Stimulated activated naive CD4-positive, alpha-beta T cell treated with Interleukin-2 at 50 U/mL for 16 hours (primary cell): ENCODE data around the gene FOXI2.

Experiments
- DNase-seq: peaks from one replicate; lab custom pipeline; 2025; lab: John Stamatoyannopoulos, UW

Gene FOXI2

DNA sequence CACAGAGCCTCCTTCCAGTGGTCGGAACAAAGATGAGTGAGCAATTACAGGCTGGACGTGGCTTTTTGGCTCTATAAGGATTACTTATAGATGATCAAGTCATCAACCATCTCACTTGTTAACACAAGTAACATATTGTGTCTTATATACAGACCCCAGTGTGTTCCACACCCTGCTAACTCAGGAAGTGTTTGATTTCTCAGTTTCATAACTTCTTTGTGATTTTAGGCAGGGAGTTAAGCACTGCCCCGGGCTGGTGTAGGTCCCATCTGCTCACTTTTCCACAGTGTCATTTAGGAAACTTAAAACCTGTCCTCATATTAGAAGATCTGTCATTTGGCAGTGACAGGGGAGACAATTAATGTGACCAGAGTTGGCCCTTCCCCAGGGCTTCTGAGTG, 6.2 kb downstream of the FOXI2 start:
- no peak for DNase-seq

DNA sequence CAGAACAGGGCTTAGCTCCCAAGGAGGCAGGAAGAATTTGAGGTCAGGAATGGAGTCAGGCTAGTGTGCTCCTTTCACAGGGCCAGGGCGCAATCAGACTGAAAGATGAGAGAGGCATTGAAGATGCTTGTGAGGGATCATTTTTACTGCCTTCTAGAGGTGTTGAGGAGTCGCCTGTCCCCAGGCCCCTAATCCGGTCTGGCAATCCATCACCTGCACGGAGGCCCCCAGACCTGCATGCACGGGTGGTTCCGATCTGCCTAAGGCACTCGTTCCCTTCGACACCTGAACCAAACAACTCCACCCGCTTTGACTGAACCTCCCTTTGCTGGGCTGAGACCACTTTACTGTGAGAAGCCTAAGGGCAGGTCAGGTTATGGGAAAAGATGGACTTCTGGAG, 8.0 kb downstream of the FOXI2 start:
- no peak for DNase-seq

GRCh38 chr10:127745861-127746260, 8.9 kb downstream of the FOXI2 start:
- DNase-seq: no peak

DNA sequence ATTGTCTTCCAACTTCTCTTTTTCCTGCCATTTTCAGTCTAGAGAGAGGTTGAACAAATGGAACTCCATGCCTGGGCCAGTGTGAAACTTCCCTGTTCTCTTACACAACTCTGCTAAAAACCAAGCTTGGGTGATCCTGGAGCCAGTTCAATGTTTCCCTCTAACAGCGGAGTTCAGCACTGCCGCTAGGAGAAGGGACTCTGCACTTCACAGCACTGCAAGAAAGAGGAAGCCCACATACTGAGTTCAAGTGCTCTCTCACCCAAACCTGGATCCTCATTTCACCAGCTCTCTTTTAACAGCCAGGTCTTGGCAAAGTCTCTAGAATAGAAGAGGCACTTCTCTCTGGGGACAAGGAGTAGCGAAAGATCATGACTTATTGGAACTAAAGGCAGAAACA, 18.8 kb downstream of the FOXI2 start:
- no peak for DNase-seq

- DNase-seq: no peak
These were observed 19.3 kb downstream of the FOXI2 start for GRCh38 chr10:127756264-127756663.

- DNase-seq: no peak
These were observed 20.0 kb downstream of the FOXI2 start for GRCh38 chr10:127757033-127757432.

- no peak for DNase-seq
These were observed 22.3 kb downstream of the FOXI2 start for GRCh38 chr10:127759276-127759675.

DNA sequence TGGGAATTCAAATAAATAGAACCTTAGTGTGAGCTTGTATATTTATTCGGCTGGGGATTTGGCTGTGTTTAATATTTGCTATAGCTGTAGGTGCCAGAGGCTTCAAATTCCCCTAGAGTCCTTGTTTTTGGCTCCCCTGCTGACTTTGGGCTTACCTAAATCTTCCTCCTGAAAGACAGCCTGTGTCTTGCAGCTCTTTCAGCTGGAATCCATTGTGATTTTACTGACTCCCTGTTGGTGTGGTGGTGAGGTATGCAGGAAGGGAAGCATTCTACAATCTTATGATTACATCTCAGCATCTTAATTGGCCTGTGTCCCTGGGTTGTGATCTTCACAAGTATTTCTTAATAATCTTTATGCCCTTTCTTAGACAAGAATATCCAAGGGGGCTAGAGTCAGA, 25.9 kb downstream of the FOXI2 start:
- DNase-seq: no peak

- no peak for DNase-seq
These were observed 38.0 kb downstream of the FOXI2 start for GRCh38 chr10:127774766-127775559.

GRCh38 chr10:127776816-127777215, 39.8 kb downstream of the FOXI2 start:
- DNase-seq: no peak

DNA sequence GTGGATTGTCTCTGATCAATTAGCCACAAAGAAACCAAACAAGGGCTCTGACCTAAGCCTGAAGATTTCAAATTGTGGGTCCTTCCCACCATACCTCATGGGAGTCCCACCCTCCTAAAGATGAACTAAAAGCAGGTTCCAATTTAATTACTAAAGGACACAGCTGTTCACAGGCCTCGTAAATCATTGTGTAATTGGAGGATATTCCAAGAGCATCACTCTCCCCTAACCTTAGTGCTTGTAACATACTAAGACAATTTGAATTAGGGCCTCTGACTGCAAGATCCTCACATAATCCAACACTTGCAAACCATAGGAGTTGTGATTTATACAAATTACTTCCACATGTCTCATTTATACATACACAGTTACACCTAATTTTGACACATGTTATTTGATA, 44.4 kb downstream of the FOXI2 start:
- DNase-seq: no peak

DNA sequence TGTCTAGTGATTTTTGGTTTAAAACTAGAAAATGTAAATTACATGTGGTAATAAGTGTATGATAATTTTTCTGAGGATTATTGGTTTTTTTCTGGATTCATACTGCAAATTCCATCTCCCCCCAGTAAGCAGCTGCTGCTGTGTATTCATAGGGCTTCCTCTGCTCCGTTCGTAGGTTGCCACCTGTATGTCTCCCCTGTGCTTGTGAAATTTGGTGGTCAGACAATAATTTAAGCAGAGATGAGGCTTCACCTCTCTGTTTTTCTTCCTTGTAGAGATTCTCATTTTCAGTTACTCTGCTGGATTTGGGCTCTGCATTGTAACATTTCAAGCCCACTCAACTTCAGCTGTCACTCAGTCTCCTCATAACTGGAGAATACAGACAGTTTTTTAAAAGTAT, 50.9 kb downstream of the FOXI2 start:
- DNase-seq: no peak

GRCh38 chr10:127790066-127790624, 53.2 kb downstream of the FOXI2 start:
- no peak for DNase-seq
